ENCODE data around the gene ALDH7A1.
A peak's percentile ranks its signal among the peaks of the same experiment; 100 is the strongest.
"Not testable (repeated sequence)": the region's sequence is repeated elsewhere in the genome, so short reads cannot be mapped to it uniquely, and the experiment has no call there.

ALDH7A1 gene

DNA sequence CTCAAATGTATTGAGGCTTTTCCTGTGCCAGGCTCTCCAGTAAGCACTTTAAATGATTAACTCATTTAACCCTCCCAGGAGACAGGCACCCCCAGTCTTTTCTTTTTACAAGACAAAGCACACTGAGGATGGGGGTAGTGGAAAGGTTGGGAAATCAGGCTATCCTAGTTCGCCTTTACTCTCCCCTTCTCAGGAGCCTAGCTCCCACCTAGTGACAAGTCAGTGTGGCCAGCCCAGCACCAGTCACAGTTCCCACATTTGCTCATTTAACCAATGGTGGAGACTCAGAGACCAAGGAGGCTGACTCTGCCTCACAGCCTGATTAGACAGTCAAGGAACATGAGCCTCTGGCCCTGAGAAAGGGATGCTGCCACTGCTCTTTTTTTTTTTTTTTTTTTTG, 3.5 kb downstream of the ALDH7A1 start:
- DNase-seq = no peak

DNA sequence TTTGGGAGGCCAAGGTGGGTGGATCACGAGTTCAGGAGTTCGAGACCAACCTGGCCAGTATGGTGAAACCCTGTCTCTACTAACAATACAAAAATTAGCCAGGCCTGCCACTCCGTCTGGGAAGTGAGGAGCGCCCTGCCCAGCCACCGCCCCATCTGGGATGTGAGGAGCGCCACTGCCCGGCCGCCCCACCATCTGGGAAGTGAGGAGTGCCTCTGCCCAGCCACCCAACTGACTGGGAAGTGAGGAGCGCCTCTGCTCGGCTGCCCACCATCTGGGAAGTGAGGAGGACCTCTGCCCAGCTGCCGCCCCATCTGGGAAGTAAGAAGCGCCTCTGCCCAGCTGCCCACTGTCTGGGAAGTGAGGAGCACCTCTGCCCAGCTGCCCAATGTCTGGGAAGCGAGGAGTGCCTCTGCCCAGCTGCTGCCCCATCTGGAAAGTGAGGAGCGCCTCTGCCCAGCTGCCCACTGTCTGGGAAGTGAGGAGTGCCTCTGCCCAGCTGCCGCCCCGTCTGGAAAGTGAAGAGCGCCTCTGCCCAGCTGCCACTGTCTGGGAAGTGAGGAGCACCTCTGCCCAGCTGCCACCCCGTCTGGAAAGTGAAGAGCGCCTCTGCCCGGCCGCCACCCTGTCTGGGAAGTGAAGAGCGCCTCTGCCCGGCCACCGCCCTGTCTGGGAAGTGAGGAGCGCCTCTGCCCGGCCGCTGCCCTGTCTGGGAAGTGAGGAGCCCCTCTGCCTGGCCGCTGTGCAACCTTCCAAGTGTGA, 5.3 kb downstream of the ALDH7A1 start:
- no peak for DNase-seq

DNA sequence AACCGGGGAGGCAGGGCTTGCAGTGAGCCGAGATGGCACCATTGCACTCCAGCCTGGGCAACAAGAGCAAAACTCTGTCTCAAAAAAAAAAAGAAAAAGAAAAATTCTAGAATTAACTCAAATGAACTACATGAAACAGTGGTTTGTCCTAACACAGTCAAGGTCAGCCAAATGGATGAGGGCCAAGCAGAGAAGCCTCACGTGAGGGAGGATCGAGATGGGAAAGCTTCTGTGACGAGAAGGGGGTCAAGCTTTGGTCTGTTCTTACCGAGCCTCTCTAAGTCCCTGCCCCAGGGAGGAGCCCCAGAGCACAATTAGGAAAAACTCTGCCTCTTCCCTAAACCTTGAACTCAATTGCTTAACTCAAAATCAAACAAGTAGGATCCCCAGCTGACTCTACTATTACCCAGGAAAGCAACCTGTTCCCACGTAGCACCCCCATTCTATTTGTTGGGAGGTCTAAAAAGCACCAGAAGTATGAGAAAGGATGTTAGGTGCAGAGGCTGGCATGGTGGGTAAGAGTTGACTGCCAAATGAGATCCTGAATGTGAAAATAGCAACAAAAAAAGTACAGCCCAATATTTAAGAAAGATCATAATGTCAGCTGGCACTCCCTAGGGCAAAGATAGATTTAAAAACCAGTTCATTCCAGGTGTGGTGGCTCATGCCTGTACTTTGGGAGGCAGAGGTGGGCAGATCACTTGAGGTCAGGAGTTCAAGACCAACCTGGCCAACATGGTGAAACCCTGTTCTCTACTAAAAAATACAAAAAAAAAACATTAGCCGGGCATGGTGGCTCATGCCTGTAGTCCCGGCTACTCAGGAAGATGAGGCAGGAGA, 7.2 kb downstream of the ALDH7A1 start:
- no peak for DNase-seq

DNA sequence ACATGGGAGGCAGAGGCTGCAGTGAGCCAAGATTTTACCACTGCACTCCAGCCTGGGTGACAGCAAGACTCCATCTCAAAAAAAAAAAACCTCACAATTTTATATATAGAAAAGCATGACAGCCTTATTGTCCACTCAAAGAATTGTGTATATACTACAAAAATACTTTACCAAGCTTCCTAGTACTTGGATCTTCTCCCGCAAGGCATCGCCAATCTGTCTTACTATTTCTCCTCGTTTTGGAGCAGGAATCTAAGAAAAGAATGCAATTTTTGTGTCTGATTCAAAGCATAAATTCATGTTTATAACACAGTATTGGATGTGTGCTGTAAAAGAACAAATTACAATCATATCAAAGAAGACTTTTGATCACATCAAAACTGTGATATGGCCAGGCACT, 11.3 kb downstream of the ALDH7A1 start:
- no peak for DNase-seq

DNA sequence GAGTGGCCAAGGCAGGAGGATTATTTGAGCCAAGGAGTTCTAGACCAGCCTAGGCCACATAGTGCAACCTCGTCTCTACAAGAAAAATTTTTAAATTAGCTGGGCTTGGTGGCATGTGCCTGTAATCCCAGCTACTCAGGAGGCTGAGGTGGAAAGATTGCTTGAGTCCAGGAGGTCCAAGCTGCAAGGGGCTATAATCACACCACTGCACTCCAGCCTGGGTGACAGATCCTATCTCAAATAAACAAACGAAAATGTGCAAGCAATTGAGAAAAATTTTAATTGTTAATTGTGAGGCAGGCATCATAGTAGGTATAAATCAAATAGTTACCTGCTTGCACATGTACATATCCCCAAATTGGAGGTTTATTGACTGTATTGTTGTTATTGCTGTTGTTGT, 15.3 kb downstream of the ALDH7A1 start:
- no peak for DNase-seq

DNA sequence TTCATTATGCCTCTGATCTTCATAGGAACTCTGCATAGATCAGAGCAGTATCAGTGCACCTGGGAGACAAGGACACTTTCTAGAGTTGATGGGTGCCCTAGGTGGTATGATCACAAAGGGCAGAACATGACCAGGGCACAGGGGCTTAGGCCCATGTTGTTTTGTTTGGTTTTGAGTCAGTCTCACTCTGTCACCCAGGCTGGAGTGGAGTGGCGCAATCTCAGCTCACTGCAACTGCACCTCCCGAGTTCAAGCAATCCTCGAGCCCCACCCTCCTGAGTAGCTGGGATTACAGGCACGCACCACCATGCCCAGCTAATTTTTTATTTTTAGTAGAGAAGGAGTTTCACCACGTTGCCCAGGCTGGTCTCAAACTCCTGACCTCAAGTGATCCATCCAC, 17.6 kb downstream of the ALDH7A1 start:
- DNase-seq = no peak

DNA sequence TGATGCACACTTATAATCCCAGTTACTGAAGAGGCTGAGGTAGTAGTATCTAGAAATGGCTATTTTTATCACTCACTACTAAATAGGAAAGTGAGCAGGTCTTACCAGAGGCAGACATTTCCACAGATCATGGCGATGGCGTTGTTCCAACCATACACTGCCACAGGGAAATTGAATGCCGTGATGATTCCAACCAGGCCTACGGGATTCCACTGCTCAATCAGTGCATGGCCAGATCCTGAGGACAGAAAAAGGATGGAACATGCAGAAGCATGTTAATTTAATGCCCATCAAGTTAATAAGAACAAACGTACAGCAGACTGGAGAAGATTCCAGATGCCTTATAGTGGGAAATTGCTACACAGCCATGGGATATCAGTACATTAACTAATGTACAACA, 18.0 kb downstream of the ALDH7A1 start:
- DNase-seq = no peak

DNA sequence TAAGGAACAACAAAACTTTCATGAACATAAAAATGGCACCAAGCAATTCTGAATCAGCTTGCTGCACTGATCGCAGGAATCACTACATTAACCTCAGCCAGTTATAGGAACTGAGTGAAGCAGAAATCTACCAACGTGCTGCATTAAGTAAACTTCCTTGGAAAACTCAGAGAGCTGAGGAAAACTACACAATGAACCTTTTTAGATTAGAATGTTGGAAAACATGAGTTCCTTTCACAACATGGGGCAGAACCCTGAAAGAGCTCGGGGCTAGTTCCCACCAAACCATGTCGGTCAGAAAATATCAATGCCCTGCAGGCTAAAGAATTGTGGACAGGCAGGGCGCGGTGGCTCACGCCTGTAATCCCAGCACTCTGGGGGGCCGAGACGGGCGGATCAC, 19.4 kb downstream of the ALDH7A1 start:
- DNase-seq = no peak

DNA sequence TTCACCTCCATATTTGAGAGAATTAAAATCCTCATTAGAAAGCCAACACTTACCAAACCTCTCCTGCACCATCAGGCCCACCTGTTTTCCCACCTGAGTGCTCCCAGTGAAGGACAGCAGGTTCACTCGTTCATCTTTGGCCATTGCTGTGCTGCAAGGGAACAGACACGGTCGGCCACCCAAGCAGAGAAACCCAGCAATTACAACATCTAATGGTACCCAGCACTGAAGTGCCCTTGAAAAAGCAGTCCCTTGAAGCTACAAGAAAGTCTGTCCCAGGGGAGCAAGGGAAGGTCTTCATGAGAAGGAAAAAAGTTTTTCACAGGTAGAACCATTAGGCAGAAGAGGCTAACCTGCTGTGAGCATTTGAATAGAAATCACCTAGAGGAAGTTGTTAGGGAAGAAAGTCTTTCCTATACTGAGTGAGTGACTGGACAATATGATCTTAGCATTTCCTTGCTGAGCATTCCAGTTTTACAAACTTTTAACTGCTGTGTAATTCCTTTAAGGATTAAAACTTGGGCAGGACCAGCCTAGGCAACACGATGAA, 26.7 kb downstream of the ALDH7A1 start:
- DNase-seq = no peak

DNA sequence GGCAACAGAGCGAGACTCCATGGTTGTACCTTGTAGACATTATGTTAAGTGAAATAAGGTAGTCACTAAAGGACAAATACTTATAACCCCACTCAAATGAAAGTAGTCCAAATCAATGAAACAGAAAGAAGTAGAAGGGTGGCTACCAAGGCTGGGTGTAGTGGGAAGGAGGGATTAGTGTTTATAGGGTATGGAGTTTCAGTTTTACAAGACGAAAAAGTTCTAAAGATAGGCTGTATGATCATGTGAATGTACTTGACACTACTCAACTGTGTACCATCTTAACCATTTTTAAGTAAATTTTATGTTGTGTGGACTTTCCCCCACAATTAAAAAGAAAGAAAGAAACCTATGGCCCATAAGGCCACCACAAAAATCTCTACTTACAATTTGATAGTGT, 32.2 kb downstream of the ALDH7A1 start:
- DNase-seq = no peak

DNA sequence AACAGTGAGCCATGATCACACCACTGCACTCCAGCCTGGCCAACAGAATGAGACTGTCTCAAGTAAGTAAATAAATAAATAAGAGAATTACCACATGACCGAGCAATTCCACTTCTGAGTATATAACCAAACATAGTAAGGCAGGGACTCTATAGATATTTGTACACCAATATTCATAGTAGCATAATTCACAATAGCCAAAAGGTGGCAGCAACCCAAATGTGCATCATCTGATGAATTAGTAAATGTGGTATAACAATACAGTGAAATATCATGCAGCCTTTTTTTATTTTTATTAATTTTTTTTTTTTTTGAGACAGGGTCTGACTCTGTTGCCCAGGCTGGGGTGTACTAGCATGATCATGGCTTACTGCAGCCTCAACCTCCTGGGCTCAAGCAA, 33.1 kb downstream of the ALDH7A1 start:
- no peak for DNase-seq

DNA sequence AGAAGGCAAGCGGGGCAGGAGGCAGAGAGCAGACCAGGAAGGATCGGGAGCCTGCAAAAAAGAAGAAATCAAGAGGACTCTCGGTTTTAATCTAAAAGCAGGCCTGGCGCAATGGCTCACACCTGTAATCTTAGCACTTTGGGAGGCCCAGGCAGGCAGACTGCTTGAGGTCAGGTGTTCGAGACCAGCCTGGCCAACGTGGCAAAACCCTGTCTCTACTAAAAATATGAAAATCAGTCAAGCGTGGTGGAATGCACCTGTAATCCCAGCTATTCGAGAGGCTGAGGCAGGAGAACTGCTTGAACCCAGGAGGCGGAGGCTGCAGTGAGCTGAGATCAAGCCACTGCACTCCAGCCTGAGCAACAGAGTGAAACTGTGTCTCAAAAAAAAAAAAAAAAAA, 39.9 kb downstream of the ALDH7A1 start:
- DNase-seq = not testable (repeated sequence)

DNA sequence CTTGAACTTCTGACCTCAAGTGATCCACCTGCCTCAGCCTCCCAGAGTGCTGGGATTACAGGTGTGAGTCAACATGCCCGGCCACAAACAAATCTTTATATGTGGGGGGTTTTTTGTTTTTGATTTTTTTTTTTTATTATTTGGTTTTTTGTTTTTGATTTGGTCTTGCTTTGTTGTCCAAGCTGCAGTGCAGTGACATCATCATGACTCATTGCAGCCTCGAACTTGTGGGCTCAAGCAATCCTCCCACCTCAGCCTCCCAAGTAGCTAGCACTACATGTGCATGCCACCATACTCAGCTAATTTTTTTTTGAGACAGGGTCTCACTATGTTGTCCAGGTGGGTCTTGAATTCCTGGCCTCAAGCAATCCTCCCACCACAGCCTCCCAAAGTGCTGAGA, 42.4 kb downstream of the ALDH7A1 start:
- no peak for DNase-seq

DNA sequence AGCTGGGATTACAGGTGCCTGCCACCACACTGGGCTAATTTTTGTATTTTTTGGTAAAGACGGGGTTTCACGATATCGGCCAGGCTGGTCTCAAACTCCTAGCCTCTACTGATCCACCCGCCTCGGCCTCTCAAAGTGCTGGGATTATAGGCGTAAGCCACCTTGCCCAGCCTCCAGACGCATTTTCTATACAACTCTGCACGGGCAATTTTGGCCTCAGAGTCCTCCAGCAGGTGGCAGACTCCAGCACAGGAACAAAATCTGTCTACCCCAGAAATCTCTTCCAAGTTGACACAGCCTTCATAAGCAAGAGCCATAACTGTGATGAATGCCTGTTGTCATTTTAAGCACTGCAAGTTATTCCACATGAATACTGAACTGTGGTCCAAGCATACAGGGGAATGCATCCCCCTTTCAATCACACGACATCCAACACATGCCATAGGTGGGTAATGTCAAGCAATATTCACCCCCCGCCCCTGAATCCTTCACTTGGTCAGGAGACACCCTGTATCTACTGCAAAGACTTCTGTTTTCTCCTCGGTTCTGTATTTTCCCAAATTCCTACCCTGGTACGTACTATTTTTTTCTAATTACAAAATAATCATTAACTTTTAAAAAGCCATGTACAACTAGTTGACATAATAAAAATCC, 50.8 kb downstream of the ALDH7A1 start:
- DNase-seq = peak; percentile 17

DNA sequence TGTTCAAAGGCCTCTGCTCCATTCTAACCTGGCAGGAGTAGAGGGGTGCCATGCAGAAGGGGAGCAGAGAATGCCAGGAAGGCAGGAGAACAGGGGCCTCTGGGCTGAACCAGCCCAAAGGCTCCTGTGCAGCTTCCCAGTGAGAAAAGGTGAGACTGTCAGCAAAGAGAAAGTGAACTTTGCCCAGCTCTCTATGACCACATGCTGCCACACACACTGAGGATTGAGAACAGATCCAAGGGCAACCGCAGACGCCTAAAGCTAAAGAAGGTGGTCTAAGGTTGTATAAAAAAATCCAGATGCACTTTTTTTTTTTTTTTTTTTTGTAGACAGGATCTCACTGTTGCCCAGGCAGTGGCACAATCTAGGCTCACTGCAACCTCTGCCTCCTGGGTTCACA, 51.4 kb downstream of the ALDH7A1 start:
- DNase-seq = no peak

DNA sequence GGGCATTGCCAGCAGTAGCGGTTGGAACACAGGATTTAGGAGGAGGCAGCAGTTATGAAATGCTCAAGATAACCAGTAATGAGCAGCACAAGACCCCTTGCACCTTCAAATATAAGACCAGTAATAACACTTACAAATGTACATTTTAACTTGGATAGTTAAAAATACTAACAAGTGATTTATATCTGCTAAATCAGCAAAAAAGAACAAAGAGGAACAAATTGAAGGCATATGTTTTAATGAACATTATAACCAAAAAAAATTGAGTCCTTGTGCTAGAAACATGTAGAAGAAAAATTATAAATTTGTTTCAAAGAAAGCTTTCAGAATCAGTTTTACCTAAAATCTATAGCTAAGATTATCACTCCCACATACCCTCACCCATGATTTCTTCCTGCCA, 52.0 kb downstream of the ALDH7A1 start:
- DNase-seq = no peak

DNA sequence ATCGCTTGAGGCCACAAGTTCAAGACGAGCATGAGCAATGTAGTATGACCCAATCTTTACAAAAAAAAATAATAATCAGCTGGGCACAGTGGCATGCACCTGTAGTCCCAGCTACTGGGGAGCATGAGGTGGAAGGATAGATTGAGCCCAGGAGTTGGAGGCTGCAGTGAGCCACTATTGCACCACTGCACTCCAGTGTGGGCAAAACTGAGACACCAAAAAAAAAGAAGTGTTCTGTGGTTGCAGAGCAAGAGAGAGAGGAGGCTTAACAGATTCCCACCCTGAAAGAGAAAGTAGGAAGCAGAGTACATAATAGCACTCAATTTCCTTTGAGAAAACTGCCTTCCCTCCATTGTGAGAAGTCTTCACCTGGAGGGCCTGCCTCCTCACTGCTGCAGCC, 52.6 kb downstream of the ALDH7A1 start:
- DNase-seq = no peak

DNA sequence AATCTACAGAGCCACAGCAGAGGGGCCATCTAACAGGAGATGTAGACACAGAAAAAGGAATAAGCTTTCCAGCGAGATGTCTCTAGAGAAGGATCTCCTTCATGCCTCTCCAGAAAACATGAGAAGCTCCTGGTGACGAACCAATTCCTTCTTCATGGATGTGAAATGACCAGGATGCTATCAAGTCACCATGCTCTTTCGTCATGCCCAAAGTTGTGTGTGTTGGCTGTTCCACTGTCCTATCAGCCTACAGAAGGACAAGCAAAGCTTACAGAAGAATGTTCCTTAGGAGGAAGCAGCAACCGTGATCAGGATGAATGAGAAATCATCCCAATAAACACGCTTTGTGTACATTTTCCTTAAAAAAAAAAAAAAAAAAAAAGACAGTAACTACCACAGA, 54.4 kb downstream of the ALDH7A1 start:
- no peak for DNase-seq

DNA sequence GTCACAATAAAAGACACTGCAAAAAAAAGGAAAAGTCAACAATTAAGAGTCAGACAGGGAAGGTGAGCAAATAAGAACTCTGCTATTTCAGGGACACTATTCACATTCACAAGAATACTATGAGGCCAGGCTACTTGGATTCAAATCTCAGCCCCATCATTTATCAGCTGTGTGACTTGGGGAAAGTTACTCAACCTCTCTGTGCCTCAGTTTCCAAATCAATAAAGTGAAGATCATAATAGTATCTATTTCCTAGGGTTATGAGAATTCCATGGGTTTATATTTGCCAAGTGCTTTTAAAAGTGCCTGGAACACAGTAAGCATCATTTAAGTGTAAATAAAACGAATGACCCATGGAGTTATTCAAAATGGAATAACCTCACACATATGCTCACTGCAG, 56.4 kb downstream of the ALDH7A1 start:
- DNase-seq = no peak

DNA sequence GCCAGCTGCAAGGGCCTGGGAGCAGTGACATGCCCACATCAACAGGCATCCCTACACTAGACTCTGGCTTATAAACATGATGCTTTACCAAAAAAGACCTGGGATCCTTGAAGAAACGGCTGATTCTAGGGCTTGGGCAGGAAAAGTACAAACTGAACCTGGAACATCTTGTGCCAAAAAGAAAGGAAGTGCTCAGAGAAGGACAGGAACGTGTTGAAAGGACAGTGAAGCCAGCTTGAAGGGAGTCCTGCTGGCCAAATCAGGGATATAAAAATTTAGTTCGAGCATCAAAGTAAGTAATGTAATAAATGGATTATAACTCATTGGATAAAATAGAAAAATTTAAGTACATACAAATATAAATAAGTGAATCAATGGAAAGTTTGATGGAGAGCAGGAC, 58.1 kb downstream of the ALDH7A1 start:
- no peak for DNase-seq

DNA sequence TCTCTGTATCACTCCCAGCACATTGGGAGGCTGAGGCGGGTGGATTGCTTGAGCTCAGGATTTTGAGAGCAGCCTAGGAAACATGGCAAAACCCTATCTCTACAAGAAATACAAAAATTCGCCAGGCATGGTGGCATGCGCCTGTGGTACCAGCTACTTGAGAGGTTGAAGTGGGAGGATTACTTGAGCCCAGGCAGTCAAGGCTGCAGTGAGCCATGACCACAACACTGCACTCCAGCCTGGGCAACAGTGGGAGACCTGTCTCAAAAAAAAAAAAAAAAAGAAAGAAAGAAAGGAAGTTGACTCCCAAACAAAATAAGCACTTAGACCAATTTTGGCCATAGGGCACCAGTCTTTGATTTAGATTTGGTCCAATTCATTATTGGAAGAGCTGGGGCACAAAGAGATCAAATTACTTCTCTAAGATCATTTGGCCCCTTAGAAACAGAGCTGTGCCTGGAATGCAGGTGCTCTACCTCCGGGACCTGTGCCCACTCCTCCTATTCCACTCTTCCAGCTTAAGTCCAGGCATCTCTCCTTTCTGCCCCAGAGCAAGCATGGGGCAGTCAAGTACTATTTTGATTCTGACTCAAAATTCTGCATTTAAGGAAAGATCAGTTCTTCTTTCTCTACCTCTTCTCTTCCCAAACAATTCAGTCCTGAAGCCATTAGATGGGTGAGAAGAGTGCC, 59.0 kb downstream of the ALDH7A1 start:
- no peak for DNase-seq

DNA sequence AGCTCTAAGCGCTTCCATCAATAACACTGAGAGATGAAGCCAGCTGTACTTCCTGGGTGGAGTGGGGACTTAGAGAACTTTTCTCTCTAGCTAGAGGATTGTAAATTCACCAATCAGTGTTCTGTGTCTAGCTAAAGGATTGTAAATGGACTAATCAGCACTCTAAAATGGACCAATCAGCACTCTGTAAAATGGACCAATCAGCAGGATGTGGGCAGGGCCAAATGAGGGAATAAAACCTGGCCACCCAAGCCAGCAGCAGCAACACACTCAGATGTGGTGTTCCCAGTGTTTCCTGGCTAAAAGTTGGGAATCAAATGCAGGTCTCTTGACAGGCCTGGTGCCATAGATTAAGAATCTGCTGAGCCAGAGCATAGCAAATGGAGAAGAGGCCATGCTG, 60.5 kb downstream of the ALDH7A1 start:
- no peak for DNase-seq

DNA sequence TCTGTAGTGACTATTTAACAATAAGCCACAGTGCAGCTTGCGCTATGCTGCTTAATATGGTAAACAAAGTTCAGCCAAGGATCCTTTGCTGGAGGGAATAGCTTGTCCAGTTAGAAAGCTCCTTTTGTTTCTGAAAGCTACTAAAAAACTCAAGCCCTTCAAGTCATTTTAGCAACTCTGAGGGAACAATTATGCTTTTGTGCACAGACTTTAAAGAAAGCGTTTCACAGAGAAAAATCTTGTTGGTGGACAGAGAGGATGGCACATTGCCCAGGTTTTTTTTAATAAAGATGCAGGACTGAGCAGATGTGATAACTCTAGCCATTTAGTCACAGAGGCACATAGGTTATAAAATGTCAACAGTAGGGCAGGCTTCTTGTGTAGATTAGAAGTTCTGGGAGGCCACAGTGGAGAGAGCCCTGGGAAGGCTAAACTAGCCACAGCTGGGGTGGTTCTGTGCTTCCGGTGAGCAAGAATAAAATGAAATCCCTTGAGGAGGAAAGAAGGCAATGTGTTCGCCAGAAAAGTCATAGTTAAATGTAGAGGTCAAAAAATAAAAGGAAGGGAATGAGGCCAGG, 63.4 kb downstream of the ALDH7A1 start:
- no peak for DNase-seq

Data from activated naive CD4-positive, alpha-beta T cell treated with Interleukin-2 at 50 U/mL for 16 hours (primary cell).